HG02623 (cell line): ENCODE results near the gene ANGPTL2.
"Not testable (repeated sequence)": the region's sequence is repeated elsewhere in the genome, so short reads cannot be mapped to it uniquely, and the experiment has no call there.

Source experiments
- ATAC-seq: cut with Tn5 transposase; IDR thresholded peaks from one replicate; pipeline ENCODE4 v1.9.1; 2021; ENCODE audit warnings: moderate library complexity; ENCODE audit not compliant: unreplicated experiment

ANGPTL2 gene

GRCh38 chr9:127155314-127155960 lies 33.0 kb upstream of the ANGPTL2 start:
- ATAC-seq: no peak

GRCh38 chr9:127154390-127155191 lies 32.2 kb upstream of the ANGPTL2 start:
- no peak for ATAC-seq

- ATAC-seq: no peak
These were observed 31.6 kb upstream of the ANGPTL2 start for GRCh38 chr9:127154003-127154389.

- no peak for ATAC-seq
These were observed 31.1 kb upstream of the ANGPTL2 start for GRCh38 chr9:127153501-127153900.

GRCh38 chr9:127149463-127150390 lies 27.3 kb upstream of the ANGPTL2 start:
- no peak for ATAC-seq

- ATAC-seq: no peak
These were observed 26.6 kb upstream of the ANGPTL2 start for GRCh38 chr9:127149010-127149409.

GRCh38 chr9:127148014-127148413 lies 25.6 kb upstream of the ANGPTL2 start:
- ATAC-seq: no peak

GRCh38 chr9:127147251-127147650 lies 24.8 kb upstream of the ANGPTL2 start:
- no peak for ATAC-seq

- not testable (repeated sequence) for ATAC-seq
These were observed 24.4 kb upstream of the ANGPTL2 start for GRCh38 chr9:127146841-127147240.

GRCh38 chr9:127144670-127145445 lies 22.4 kb upstream of the ANGPTL2 start:
- no peak for ATAC-seq

- ATAC-seq: no peak
These were observed 21.6 kb upstream of the ANGPTL2 start for GRCh38 chr9:127143920-127144465.

GRCh38 chr9:127142931-127143464 lies 20.6 kb upstream of the ANGPTL2 start:
- ATAC-seq: no peak

- ATAC-seq: no peak
These were observed 19.9 kb upstream of the ANGPTL2 start for GRCh38 chr9:127142291-127142690.

GRCh38 chr9:127140842-127141675 lies 18.6 kb upstream of the ANGPTL2 start:
- ATAC-seq: no peak

GRCh38 chr9:127140181-127140580 lies 17.7 kb upstream of the ANGPTL2 start:
- ATAC-seq: no peak

- no peak for ATAC-seq
These were observed 17.3 kb upstream of the ANGPTL2 start for GRCh38 chr9:127139775-127140174.

GRCh38 chr9:127139071-127139731 lies 16.8 kb upstream of the ANGPTL2 start:
- no peak for ATAC-seq

- no peak for ATAC-seq
These were observed 16.0 kb upstream of the ANGPTL2 start for GRCh38 chr9:127138444-127138843.
